Stimulated activated CD4-positive, alpha-beta T cell treated with anti-CD3 and anti-CD28 coated beads, Interleukin-15, amount 100 ng/mL, for 48 hours (primary cell): Measurements from ENCODE around the gene EEIG2.

Source experiments
- DNase-seq, 2 donors: peaks; one replicate each; pipeline ENCODE4 v3.0.0-alpha.2; 2020; ENCODE audit warnings: low read depth in 2 of 2

The EEIG2 gene

DNA sequence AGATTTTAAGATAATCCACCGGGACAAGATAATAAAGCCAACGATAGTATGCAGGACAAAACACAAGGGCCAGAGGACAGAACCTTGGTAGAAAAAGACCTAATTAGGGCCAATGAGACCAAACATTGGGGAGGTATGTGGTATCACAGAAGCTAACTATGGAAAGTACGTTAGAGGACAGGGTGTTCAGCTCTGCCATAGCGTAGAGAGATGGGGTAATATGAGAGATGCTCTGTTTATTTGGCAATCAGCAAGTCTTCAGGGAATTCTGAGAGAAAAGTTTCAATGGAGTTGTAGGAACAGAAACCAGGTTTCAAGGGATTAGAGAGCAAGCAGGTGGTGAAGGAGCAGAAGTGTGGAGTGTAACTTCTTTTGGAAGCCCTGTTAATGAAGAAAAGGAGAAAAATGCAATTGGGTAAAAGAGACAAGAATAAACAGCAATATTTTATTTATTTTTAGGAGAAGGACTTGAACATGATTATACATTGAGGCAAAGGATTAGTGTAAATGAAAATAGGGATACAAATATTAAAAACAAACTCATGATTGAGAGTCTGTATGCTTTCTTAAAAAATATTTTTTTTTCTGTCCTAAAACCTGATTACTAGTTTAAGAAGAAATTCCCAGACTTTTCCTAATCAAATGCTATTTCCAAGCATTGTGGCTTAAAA is 24.0 kb downstream of the EEIG2 start:
- DNase-seq: no peak

DNA sequence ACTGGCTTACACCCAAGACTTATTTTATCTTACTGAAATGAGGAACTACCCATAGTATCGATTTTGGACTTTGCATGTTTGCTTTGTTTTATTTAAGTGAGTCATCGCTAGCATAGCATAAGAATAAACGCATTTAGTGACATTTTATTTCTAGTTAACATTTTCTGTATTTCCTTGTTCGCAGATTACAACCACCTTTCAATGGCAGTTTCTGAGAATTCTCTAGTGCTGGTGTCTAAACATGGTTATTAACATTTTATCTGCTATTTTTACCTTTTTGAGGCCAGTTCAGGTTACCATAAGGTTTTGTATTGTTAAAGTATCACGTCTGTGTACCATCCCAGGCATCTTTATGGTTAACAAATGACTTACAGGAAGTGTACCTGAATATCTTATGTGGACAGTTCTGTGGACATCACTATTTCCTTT is 24.5 kb downstream of the EEIG2 start:
- no peak for DNase-seq

DNA sequence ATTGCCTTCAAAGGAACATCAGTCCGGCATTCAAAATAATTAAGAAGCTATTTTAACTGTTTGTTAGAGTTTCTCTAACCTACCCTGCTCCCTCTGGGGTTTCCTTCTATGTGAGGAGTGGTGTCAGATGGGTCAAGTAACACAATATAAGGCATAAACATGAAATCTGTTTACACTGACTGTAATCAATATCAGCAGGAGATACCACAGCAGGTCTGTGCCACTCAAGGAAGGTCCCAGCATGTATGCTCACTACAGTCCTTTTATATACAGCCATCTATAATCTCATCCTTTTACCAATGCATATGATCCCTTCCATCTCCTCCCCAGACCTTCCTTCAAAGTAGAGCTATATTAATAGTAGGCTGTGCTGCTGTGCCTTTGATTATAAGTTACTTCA is 25.4 kb downstream of the EEIG2 start:
- DNase-seq: no peak

DNA sequence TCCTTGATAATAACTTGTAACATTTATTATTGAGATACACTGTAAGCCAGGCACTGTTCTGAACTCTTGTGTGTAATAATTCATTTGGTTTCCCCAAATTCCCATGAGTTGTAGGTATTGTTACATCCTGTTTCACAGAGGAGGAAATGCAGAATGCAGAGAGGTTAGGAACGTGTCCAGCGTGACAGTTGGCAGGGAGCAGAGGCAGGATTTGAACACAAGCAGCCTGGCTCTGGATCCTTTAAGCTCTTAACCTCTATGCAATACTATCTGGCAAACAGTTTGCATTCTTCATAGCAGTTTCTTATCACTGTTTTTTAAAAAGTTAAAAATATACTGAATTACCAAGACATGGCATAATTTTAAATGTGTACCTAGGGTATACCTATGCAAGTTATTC is 30.5 kb downstream of the EEIG2 start:
- DNase-seq: no peak

DNA sequence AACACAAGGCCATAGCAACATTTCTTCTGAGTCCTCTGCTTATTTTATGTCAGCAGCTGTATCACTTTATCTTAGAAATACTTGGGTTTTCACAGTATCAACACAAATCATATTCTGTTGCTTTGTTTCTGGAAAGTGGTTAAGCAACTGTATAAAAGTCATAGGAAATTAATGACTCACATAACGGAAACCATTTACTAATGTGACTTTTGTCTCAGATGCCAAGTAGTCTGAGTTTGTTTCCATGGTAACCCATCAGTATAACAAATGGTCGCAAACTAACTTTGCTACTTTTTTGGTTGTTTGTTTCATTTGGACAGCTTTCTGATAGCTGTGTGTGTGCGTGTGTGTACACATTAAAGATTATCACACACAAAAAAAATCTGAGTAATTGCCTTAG is 31.1 kb downstream of the EEIG2 start:
- DNase-seq: no peak

DNA sequence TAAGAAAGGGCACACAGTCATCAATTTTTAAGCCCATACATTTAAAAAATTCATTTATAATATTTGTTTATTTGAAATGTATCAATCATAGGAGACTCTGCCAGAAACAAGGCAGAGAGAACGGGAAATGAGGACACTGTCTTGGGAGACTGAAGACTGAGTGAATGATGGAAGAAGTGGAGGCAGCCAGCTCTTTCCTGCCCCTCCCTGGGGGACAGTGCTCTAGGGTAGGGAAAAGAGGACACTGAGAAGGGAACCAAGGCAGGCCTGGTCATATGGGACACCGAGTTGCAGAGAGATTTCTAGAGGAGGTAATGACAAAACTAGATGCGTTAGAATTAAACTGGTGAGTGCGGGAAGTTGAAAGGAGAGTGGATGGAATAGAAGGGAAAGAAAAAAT is 31.6 kb downstream of the EEIG2 start:
- no peak for DNase-seq

DNA sequence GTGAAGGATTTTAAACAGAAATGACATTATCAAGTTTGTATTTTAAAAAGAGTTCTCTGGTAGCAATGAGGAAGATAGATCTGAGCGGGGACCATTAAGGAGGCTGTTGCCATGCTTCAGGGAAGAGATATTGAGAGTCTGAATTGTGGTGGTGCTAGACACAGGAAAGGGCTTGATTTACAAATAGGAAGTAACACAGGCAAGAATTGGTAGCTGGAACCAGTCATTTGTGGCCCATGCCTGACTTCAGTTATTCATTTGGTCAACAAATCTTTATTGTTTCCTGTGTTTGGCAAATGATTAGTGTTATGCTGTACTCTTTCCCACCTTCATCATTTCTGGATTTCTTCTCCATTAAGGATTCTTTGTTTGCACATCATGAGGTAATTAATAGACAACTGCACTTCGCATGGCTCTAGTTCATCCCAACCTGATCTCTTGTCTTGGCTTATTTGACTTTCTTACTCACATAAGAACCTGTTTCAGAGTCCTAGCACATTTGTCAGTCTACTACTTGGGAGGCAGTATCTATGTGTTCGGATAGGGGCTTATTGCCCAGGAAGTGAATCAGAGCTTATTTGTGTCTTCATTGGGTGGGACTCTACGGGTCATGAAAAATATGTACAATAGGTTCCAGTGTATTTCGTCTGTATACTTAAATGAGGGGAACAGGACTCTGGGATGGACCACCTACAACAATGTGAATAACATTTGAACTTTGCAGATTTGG is 32.3 kb downstream of the EEIG2 start:
- no peak for DNase-seq

DNA sequence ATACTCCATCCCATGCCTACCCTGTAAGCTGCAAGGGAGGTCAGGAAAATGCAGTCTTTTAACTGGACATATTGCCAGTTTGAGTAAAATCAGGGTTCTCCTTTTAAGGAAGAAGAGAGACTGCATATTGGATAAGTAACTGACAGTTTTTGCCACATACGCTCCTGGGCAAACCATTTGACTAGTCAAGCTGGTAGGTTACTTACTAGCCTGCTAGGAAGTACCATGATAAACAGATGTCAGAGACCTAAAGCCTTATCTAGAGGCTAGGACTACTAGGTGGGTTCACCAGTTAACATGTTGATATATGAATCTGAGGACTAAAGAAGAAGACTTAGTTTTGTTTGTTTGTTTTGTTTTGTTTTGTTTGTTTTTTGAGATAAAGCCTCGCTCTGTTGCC is 33.5 kb downstream of the EEIG2 start:
- no peak for DNase-seq

DNA sequence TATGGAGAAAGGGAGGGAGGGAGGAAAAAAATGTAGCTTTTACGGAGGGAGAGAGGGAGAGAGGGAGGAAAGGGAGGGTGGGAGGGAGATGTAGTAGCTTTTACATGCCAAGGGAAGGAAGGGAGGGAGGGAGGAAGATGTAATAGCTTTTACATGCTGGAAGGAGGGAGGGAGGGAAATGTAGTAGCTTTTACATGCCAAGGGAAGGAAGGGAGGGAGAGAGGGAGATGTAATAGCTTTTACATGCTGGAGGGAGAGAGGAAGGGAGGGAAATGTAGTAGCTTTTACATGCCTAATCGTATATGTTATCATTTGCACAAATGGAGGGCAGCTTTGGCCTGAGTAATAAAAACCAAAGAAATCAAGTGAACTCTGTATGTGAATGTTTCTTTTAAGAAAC is 35.6 kb downstream of the EEIG2 start:
- DNase-seq: no peak

DNA sequence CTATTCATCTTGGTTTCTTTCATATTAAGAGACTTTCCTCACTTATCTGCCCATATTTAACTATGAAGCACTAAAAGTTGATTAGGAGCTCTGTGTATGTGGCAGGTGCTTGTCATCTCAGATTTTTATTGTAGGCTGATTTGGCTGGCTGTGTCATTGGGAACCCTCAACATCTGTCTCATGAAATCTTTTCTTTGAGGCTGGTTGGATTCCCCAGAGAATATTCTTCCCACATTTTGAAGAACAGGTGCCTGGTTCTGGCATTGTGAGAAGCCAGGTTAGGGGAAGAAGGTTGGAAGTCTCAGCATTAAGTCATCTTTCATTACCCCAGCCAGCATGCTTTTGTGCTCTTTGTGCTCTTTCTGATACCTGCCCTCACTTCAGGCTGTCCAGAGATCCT is 37.1 kb downstream of the EEIG2 start:
- DNase-seq: no peak

DNA sequence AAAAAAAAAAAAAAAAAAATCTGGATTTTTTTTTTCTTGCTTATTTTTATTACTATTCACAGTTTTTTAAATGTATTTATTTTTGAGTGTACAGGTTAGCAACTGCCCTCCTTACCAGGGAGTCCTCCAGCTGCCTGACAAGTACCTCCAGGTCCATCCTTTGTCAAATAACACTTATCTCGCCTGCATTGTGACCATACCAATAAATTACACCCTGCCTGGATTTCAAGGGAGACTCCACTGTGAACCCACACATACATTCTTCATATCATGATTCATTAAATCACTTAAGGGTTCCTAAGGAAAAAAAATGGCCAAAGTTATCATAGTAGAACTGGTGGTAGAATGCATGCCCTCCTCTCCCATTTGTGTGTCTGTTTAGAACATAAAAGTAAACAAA is 38.4 kb downstream of the EEIG2 start:
- no peak for DNase-seq

DNA sequence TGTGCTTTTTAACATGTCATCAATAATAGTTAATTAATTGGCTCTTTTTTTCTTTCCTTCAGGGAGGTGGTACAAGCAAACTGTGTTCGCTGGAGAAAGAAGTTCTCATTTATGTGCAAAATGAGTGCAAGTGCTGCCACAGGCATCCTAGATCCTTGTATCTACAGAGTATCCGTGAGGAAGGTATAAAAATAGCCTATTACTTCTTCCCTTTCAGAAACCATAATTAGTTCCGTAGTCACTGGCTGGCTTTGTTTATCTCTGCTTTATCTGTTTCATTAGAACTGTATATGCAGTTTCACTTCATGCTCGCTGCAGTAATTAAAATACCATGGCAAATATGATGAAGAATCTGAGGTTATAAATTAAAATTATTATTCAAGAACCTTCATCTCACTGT is 40.6 kb downstream of the EEIG2 start:
- no peak for DNase-seq

DNA sequence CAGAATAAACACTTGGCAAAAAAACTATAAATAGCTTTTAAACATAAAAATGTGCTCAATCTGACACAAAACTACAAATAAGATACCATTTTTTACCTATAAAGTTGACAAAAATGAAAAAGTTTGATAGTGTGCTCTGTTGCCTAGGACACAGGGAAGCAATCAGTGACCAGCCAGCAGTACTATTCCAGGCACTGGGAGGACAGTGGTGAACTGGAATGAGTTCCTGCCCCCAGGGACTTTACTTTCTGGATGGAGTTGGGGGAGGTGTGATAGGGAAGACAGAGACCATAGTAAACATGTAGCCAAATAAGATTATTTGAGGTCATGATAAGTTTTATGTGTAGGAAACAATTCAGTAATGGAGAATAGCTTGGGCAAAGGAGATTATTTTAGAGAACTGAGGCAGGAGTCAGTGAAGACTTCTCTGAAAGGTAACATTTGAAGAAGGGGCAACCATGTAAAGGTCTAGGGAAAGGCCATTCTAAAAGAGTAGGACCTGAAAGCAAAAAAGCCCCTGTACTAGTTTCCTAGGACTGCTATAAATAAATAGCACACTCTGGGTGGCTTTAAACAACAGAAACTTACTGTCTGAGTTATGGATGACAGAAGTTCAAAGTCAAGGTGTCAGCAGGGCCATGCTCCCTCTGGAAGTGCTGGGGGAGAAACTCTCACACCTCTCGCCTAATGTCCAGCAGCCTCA is 42.0 kb downstream of the EEIG2 start:
- no peak for DNase-seq

DNA sequence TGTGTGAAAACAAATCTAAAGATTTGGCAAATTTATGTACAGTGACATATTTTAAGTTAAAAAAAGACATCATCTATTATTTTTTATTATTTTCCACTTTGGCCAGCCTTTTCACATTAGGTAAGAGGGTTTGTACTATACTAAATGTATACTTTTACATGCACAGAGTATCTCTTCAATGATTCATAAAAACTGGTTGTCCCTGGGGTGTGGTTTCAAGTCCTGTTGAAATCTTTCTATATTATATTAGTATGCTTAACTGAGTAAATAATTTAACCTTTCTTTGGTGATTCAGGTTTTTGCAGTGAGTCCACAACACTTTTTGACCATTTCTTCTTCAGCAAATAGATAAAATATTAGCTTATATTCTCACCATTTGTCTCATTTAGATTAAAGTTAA is 45.7 kb downstream of the EEIG2 start:
- DNase-seq: no peak

DNA sequence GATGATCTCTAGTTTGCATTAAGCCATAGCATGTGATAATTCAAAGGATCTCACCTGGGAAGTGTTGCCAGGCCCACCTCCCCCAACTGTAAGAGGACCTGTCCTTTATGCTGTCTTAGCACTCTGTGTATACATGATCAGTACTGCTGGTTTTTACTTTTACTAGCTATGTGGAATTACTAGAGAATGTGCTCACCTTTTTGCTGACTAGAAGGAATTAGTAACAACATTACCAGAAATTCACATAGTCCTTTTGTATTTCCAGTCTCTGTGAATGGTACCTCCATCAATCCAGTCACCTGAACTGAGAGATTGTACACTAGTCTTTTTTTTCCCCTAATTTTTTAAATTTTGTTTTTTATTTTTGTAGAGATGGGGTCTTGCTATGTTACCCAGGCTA is 46.6 kb downstream of the EEIG2 start:
- no peak for DNase-seq

DNA sequence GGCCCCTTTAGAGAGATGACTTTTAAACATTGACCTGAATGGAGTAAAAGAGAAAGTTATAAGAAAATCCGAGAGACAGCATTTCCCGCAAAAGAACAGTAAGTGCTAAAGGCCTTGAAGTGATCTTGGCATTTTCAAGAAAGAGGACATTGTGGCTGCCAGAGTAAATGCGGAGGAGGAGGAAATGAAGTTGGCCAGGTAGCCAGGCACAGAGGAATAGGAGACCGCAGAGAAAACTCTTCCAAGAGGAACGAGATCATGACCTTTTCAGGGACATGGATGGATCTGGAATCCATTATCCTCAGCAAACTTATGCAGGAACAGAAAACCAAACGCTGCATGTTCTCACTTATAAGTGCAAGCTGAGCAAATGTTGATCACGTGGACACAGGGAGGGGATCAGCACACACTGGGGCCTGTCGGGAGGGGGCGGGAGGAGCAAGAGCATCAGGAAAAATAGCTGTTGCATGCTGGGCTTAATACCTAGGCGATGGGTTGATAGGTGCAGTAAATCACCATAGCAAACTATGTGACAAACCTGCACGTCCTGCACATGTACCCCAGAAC is 49.7 kb downstream of the EEIG2 start:
- DNase-seq: no peak
